Measurements from ENCODE around the gene FALEC. TPM values are rescaled to one million over a fixed set of nuclear protein-coding genes. Genes with fewer than 3 reads are reported as not detected.

FALEC gene
- total and polyA plus RNA-seq, 9 of the 15 experiments (the other 6 are each of a cell fraction or from before 2014, with no cell fraction given), result 0.15 to 1.8 (median 0.53) TPM; not detected in 5

DNA sequence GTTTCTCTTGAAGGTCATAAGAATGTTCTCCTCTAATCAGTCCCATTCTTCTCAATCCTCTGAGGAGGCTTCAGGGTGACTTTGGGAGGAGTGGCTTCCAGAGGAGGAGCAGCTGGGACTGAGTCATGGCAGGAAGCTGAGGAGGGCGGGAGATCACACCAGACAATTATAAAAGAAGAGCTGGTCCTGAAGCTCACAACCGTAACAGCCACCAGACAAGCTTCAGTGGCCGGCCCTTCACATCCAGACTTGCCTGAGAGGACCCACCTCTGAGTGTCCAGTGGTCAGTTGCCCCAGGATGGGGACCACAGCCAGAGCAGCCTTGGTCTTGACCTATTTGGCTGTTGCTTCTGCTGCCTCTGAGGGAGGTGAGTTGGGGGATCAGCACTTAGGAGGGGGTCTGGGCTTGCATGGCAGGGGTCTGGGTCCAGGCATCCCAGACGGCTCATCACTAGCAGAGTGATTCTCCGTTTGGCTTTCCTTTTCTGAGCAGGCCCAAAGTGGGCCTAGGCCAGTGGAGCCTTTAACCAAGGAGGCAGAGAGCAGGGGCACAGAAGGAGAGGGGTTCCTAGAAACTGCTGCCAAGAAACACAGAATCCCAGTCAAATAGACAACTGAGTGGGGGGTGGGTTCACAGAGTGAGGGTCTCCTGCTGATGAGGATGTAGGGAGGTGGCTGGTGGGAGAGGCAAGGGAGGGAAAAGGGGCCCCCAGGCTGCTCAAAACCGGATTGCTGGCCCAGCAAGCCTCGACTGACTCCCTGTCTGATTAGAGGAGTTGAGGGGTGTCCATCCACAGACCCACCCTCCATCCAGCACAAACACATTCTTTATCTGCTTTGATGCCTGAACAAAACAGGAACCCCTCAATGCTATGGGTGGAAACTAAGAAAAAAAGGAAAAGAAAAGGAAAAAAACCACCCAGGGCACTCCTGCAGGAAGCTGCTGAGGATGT, 7.4 kb upstream of the FALEC start, which contains the start of gene ECM1 (continued):
- TF ChIP-seq KLF16 (IDR thresholded peaks at IDR 0.05), result no peak
- no peak for TF ChIP-seq PATZ1 (CRISPR knock-in tag; IDR thresholded peaks at IDR 0.05; ENCODE audit: borderline replicate concordance)
- TF ChIP-seq ERF (CRISPR knock-in tag; IDR thresholded peaks at IDR 0.05), result no peak
- no peak for TF ChIP-seq RNF219 (CRISPR knock-in tag; IDR thresholded peaks at IDR 0.05)
- TF ChIP-seq DDX20 (tag; IDR thresholded peaks at IDR 0.05; ENCODE audit: low read depth), result no peak
- no peak for TF ChIP-seq ZMIZ1 (IDR thresholded peaks at IDR 0.05; ENCODE audit: low read depth in 2 of 2, low read length in 2 of 2)
- no peak for TF ChIP-seq ILK (tag; IDR thresholded peaks at IDR 0.05; ENCODE audit: borderline replicate concordance, low read depth)
- TF ChIP-seq CCAR2 (IDR thresholded peaks at IDR 0.05; ENCODE audit: low read depth, low read length), result no peak
- TF ChIP-seq YY1 (IDR thresholded peaks at IDR 0.05; ENCODE audit: borderline replicate concordance in 1 of 3, control insufficient read depth in 1 of 3, extremely low read depth in 1 of 3, insufficient read depth in 3 of 3, insufficient read length in 1 of 3, insufficient replicate concordance in 2 of 3, low read depth in 1 of 3, low read length in 2 of 3), result no peak
- TF ChIP-seq, protein P1, sequence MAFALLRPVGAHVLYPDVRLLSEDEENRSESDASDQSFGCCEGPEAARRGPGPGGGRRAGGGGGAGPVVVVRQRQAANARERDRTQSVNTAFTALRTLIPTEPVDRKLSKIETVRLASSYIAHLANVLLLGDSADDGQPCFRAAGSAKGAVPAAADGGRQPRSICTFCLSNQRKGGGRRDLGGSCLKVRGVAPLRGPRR (CRISPR knock-in tag; IDR thresholded peaks at IDR 0.05), result no peak
- no peak for TF ChIP-seq ZNF695 (CRISPR knock-in tag; IDR thresholded peaks at IDR 0.05)
- TF ChIP-seq ZNF140 (CRISPR knock-in tag; IDR thresholded peaks at IDR 0.05), result no peak
- no peak for TF ChIP-seq MNT (conservative IDR thresholded peaks at IDR 0.05)
- no peak for TF ChIP-seq SNRNP70 (optimal IDR thresholded peaks at IDR 0.05; ENCODE audit: low read depth, low read length)

All from K562 (cell line).